Frontal cortex (tissue), 4 donors: ENCODE measurements around the gene CSDE1. TPM values are rescaled to one million over a fixed set of nuclear protein-coding genes. Genes with fewer than 3 reads are reported as not detected.
A peak's percentile ranks its signal among the peaks of the same experiment; 100 is the strongest.

Experiments
- DNase-seq, 2 donors: peaks; one replicate each; pipeline ENCODE4 v3.0.0; 2012; ENCODE audit warnings: low spot score in 2 of 2
- FAIRE-seq: peaks from 2 replicates; lab custom pipeline; 2012; peaks lifted over from hg19 to GRCh38; lab: Jason Lieb, UNC
- total RNA-seq: library from RNA; depleted of rRNA; stranded (reverse); fragments of >200 nt; gene quantifications from one replicate; pipeline ENCODE4 v1.2.3, GENCODE V29; 2014
- donor health status: control.
- donor health status: control.
- donor health status: control.

Gene CSDE1
- total RNA-seq, 1 donor from 2014 or later: 831 TPM

GRCh38 chr1:114753143-114753542 lies 4.6 kb downstream of the CSDE1 start:
- no peak for FAIRE-seq
- DNase-seq: no peak

GRCh38 chr1:114750780-114751179 lies 7.0 kb downstream of the CSDE1 start:
- no peak for DNase-seq

GRCh38 chr1:114749835-114750234 lies 7.9 kb downstream of the CSDE1 start:
- DNase-seq (no peak), FAIRE-seq (no peak)

More at GRCh38 chr1:114750780-114751179, 7.0 kb downstream of the CSDE1 start:
- FAIRE-seq: no peak

GRCh38 chr1:114746450-114747121 lies 11.2 kb downstream of the CSDE1 start:
- FAIRE-seq: no peak

GRCh38 chr1:114745291-114745690 lies 12.5 kb downstream of the CSDE1 start:
- no peak for FAIRE-seq
- no peak for DNase-seq

More at GRCh38 chr1:114746450-114747121, 11.2 kb downstream of the CSDE1 start:
- DNase-seq: no peak

- FAIRE-seq (no peak), DNase-seq (no peak)
These were observed 15.6 kb downstream of the CSDE1 start for GRCh38 chr1:114741963-114742746.

GRCh38 chr1:114740331-114740730 lies 17.5 kb downstream of the CSDE1 start:
- no peak for FAIRE-seq
- DNase-seq: no peak

- DNase-seq (no peak), FAIRE-seq (no peak)
These were observed 20.4 kb downstream of the CSDE1 start for GRCh38 chr1:114737314-114737849.

GRCh38 chr1:114735479-114735878 lies 22.3 kb downstream of the CSDE1 start:
- DNase-seq: no peak
- no peak for FAIRE-seq

- DNase-seq (no peak), FAIRE-seq (no peak)
These were observed 28.0 kb downstream of the CSDE1 start for GRCh38 chr1:114729782-114730181.

GRCh38 chr1:114728553-114728952 lies 29.2 kb downstream of the CSDE1 start:
- FAIRE-seq (no peak), DNase-seq (no peak)

GRCh38 chr1:114725230-114725629 lies 32.6 kb downstream of the CSDE1 start:
- DNase-seq (no peak), FAIRE-seq (no peak)

- FAIRE-seq: no peak
These were observed 33.9 kb downstream of the CSDE1 start for GRCh38 chr1:114723915-114724314.

GRCh38 chr1:114723457-114723856 lies 34.3 kb downstream of the CSDE1 start:
- FAIRE-seq (no peak), DNase-seq (no peak)

More at GRCh38 chr1:114723915-114724314, 33.9 kb downstream of the CSDE1 start:
- peak in 1 of 2 donors; percentile 9 for DNase-seq

- no peak for DNase-seq
- no peak for FAIRE-seq
These were observed 37.3 kb downstream of the CSDE1 start for GRCh38 chr1:114720492-114720891.

- DNase-seq: no peak
- FAIRE-seq: no peak
These were observed 38.4 kb downstream of the CSDE1 start for GRCh38 chr1:114719424-114719787.

GRCh38 chr1:114718661-114719423 lies 38.9 kb downstream of the CSDE1 start:
- DNase-seq: no peak
- FAIRE-seq: no peak

- no peak for FAIRE-seq
- peak; percentile 78 to 88 for DNase-seq
These were observed 41.2 kb downstream of the CSDE1 start, which contains the start of gene NRAS for GRCh38 chr1:114716304-114717170. TSS of gene NRAS (minus strand) at chr1:114716771. CDS start at chr1:114716160, 611 bp downstream.

GRCh38 chr1:114715952-114716303 lies 41.9 kb downstream of the CSDE1 start:
- FAIRE-seq (no peak), DNase-seq (no peak)
